Measurements from ENCODE around the gene INPP5A.

Gene INPP5A

DNA sequence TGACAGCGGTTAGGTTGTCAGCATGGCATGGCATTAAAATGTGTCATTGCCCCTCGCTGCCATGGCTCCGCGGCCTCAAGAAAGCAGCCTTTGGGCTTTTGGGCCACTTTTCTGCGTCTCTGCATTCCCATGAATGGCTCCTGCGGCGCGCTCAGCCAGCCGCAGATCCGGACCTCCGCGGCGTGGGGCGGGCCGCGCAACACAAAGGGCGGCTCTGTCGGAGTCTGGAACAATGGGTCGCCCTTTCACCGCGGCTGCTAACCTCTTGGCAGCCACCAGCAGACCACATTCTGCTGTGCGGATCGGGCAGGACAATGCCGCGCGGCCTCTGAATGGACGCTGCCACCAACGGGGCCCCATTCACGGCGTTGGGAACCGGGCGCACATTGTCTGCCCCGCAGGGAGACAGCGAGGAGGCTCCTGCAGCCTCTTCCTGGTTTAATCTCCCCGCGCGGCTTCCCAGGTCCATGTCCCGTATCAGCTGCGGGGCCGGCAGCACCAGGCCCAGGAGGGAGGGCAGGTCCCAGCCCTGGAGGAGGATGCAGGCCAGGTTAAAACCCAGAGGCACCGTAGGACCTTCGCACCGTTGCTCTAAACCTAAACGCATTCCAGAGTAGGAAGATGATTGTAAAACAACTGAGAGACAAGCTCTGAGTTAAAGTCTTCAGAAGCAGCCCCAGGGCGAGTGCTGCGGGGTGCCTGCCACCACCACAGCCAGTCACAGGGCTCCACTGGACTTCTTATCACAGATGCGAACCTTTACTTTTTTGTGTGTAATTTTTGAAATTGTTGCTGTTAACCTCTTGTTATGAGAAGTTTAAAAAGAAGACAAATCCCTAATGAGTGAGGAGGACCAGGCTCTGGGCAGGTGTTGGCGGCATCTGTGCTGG is 176.8 kb downstream of the INPP5A start:
- no peak for DNase-seq (ENCODE audit: low read depth in 1 of 2, low spot score in 1 of 2)

DNA sequence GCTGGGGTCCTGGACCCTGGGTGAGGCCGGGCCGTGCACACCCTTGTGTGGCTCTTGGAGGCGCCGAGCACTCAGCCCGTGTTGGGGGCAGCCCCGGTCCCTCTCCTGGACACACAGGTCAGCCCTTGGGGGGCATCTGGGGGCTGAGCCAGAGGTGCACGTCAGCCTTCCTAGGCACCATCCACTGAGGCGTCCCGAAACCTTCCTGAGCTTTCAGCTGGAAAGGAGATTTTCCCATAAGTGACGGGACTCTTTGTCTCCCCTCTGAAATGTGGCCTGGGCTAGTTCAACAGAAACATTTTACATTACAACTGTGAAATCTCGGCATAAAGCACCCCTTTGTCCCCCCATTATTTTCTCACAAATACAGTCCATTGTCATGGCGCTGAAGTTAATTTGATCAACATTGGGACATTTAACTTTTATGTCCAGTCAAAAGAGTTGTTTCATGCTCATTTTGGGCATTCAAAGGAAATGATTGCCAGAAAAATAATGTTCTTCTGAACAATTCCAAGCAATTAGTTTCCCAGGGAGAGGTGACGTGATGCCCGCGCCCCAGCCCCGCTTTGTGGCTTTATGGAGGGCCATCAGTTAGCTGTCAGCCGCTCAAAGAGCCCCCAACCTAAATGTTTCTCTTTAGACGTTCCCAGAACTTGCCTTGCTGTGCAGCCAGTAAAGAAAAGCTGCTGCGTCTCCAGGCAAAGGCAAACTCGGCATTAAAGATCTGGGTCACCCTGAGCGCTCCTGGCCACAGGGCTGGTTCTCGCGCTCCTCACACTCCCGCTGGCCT is 177.6 kb downstream of the INPP5A start:
- DNase-seq (ENCODE audit: low read depth in 1 of 2, low spot score in 1 of 2): no peak

GRCh38 chr10:132715776-132716680 is 178.4 kb downstream of the INPP5A start:
- DNase-seq (ENCODE audit: low read depth in 1 of 2, low spot score in 1 of 2): no peak

DNA sequence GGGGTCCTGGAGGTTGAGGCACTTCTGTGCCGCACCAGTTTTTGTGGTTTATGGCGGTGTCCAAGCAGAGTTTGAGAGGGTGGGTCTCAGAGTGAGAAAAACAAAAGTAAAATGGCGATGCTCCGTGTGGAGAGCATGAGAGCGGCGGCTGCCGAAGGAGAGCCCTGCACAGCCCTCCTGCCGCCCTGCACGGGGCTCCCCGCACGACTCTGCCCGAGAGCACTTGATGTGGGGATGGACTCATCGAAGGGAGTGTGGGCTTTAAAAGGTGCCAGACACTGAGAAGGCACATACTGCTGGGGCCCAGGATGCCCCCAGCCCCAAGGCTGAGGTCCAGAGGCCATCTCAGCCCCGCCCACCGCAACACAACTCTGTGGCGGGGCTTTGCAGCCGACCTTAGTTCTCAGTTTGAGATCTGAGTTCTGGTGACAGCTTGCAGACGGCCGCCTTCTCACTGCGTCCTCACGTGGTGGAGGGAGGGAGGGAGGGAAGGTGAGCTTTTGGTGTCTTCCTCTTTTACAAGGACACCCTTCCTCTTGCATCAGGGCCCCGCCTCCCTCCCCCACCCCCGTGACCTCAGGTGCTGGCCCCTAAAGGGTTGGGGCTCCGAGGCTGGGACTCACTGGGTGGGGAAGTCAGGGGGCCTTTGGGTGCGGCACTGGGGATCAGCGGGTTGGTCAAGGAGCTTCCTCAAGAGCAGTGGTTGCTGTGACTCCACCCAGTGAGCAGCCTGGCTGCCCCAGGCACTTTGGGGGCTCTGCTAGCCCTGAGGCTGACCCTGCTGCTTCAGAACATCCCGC is 179.3 kb downstream of the INPP5A start:
- DNase-seq (ENCODE audit: low read depth in 1 of 2, low spot score in 1 of 2): no peak

- DNase-seq (ENCODE audit: low read depth in 1 of 2, low spot score in 1 of 2): no peak
These were observed 184.1 kb downstream of the INPP5A start for GRCh38 chr10:132721725-132722124.

DNA sequence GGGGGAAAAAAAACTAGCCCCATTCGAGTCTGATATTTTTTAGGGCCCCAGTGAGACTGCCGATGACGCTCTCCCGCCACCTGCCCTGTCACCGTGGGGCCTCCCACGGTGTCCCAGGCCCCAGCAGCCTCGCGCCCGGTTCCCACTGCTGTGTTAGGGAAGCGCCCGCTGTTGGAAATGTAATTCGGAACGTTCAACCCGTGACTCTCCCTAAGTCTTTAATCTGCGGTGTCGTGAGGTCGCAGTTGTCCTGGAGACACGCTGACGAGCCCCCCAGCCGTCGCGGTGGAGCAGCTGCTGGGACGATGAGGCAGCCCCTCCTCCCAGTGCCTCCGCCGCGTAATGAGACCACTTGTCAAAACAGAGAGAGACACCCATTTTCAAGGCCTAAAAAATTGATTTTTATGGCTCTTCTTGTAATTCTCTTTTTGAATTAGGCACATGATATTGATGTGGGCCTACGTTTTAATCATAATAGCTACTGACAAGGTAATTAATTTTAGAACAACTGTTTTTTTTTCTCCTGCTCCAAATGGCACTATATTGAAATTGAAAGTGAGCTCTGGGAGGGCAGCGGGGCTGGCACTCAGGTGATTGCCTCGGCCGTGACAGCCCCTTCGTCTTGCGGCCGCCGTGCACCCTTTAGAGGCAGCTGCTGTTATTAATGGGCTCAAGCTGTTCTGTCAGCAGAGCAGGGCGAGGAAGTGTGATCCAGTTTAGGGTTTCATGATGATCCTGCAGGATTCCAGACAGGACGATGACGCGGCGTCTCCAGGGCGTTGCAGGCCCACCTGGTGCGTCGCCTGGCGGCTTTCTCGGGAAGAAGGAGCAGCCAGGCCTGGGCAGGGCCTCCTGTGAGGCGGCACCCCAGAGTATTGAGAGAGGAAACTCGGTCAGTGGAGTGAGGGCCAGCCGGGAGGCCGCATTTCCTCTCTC is 185.1 kb downstream of the INPP5A start:
- DNase-seq (ENCODE audit: low read depth in 1 of 2, low spot score in 1 of 2): no peak

GRCh38 chr10:132723330-132723970 is 185.9 kb downstream of the INPP5A start:
- no peak for DNase-seq (ENCODE audit: low read depth in 1 of 2, low spot score in 1 of 2)

- no peak for DNase-seq (ENCODE audit: low read depth in 1 of 2, low spot score in 1 of 2)
These were observed 186.9 kb downstream of the INPP5A start for GRCh38 chr10:132724446-132724845.

- DNase-seq (ENCODE audit: low read depth in 1 of 2, low spot score in 1 of 2): no peak
These were observed 187.6 kb downstream of the INPP5A start for GRCh38 chr10:132725202-132725601.

DNA sequence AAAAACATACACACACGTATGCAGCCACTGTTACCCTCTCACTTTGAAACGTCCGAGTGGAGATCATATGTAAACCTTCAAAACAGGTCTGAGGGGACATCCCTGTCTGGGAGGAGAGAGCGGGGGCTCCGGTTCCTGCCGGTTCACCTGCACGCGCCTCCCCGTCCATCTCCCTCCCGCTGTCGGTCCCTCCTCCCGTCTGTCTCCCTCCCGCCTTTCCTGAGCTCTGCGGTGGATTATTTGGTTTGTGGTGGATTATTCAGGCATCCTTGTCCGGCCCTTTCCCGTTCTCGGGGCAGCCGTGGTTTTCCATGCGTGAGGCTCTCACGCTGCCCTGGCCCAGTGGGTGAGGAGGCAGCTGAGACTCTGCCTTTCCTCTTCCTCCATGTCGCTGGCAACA is 188.6 kb downstream of the INPP5A start:
- no peak for DNase-seq (ENCODE audit: low read depth in 1 of 2, low spot score in 1 of 2)

DNA sequence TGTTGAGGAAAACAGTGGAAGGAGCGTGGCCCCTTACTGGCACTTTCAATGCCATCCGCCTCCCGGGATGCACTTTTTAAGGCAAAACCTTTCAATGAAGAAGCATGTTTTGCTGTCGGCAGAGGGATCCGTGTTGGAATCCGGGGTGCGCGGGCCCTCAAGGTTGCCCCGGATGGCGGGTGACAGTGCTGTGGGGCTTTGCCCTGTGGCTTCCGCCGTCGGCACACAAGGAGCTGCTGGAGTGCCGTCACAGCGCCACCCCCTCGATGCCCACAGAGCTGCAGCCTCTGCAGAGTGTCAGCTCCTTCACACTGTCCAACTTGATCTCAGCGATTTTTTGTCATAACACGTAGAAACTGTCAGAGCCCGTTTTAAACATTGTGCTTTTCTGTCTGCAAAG is 189.4 kb downstream of the INPP5A start:
- DNase-seq (ENCODE audit: low read depth in 1 of 2, low spot score in 1 of 2): no peak

- DNase-seq (ENCODE audit: low read depth in 1 of 2, low spot score in 1 of 2): no peak
These were observed 189.8 kb downstream of the INPP5A start for GRCh38 chr10:132727411-132727810.

- DNase-seq (ENCODE audit: low read depth in 1 of 2, low spot score in 1 of 2): no peak
These were observed 190.7 kb downstream of the INPP5A start for GRCh38 chr10:132728321-132728720.

- no peak for DNase-seq (ENCODE audit: low read depth in 1 of 2, low spot score in 1 of 2)
These were observed 191.2 kb downstream of the INPP5A start for GRCh38 chr10:132728741-132729140.

- no peak for DNase-seq (ENCODE audit: low read depth in 1 of 2, low spot score in 1 of 2)
These were observed 192.4 kb downstream of the INPP5A start for GRCh38 chr10:132729810-132730572.

DNA sequence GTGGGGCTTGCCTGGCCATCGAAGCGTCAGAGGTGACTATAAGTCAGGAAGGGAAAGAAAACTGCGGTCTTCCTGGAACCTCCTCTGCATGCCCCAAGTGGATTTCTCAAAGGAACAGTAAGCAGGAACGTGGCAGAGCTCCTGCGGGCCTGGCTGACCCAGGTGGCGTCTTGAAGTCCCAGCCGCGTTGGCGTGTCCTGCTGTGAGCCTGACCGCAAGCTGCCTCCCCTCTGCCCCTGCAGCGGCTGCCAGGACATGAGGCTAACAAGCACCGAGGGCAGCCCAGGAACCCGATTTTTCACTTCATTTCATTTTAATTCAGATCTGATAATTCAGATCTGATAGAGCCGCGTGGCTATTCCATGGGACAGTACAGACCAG is 193.0 kb downstream of the INPP5A start:
- DNase-seq (ENCODE audit: low read depth in 1 of 2, low spot score in 1 of 2): no peak

DNA sequence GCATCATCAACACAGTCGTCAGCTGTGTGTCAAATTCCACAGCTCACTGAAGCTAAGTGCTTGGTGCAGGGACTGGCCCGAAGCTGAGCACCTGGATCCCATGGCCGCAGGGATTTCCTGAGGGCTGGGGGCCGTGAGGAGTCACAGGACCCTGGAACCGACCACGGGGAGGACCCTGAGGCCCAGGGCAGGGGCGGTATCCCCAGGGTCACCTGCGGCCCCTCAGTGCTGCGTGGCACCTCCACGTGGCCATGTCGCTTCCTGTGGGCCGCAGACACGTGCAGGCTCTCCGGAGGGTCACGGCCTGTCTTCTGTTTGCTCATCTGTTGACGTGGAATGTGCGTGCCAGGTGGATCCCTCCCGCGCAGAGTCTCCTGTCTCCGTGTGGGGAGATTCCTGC is 194.9 kb downstream of the INPP5A start:
- DNase-seq (ENCODE audit: low read depth in 1 of 2, low spot score in 1 of 2): no peak

- no peak for DNase-seq (ENCODE audit: low read depth in 1 of 2, low spot score in 1 of 2)
These were observed 196.3 kb downstream of the INPP5A start for GRCh38 chr10:132733926-132734325.
